ENCODE results near the gene BNC2.
"Not testable (repeated sequence)": the region's sequence is repeated elsewhere in the genome, so short reads cannot be mapped to it uniquely, and the experiment has no call there.

Gene BNC2

DNA sequence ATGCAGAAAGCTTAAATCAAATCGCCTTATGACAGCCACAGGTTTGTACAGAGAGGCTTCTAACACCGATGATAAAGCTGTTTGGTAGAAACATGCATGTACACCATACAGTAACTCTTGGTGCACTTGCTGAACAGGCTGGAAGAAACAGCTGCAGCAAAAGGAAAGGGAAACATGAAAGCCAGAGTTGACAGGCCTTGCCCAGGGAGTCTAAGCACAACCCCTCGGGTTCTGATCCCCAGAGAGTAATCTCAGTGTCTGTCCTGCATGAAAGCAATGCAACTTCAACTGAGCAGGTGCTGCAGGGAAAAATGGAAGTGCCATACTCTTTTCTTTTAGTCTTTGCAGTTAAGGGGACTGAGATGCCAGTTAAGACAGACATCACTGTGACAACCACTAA lies 419.9 kb downstream of the BNC2 start:
- H3K9ac ChIP-seq (ENCODE audit: low read length) = no peak overlapping the region
- peaks cover 15% of the 10 kb centered on the region for H3K4me1 ChIP-seq (ENCODE audit: control insufficient read depth, insufficient read depth, low read length)
- H3K27me3 ChIP-seq (ENCODE audit: control insufficient read depth, insufficient read depth, low read length) = no peaks in the 10 kb centered on the region
- H3K9me3 ChIP-seq (ENCODE audit: control insufficient read depth, insufficient read depth, low read depth, low read length) = no peaks in the 10 kb centered on the region
- no peak overlapping the region for H3K27ac ChIP-seq (ENCODE audit: low read depth, low read length)
- no peaks in the 10 kb centered on the region for H3K36me3 ChIP-seq (ENCODE audit: control insufficient read depth, insufficient read depth, low read length)
- H3K4me3 ChIP-seq (ENCODE audit: low read depth, low read length) = no peak overlapping the region

- Histone ChIP-seq H3K4me3 (ENCODE audit: low read depth, low read length) (no peak overlapping the region), H3K36me3 (ENCODE audit: control insufficient read depth, insufficient read depth, low read length) (no peaks in the 10 kb centered on the region), H3K9ac (ENCODE audit: low read length) (no peak overlapping the region), H3K27me3 (ENCODE audit: control insufficient read depth, insufficient read depth, low read length) (no peaks in the 10 kb centered on the region), H3K27ac (ENCODE audit: low read depth, low read length) (no peak overlapping the region), H3K4me1 (ENCODE audit: control insufficient read depth, insufficient read depth, low read length) (peaks cover 15% of the 10 kb centered on the region), H3K9me3 (ENCODE audit: control insufficient read depth, insufficient read depth, low read depth, low read length) (no peaks in the 10 kb centered on the region)
Measured at GRCh38 chr9:16450043-16450442, 420.4 kb downstream of the BNC2 start.

DNA sequence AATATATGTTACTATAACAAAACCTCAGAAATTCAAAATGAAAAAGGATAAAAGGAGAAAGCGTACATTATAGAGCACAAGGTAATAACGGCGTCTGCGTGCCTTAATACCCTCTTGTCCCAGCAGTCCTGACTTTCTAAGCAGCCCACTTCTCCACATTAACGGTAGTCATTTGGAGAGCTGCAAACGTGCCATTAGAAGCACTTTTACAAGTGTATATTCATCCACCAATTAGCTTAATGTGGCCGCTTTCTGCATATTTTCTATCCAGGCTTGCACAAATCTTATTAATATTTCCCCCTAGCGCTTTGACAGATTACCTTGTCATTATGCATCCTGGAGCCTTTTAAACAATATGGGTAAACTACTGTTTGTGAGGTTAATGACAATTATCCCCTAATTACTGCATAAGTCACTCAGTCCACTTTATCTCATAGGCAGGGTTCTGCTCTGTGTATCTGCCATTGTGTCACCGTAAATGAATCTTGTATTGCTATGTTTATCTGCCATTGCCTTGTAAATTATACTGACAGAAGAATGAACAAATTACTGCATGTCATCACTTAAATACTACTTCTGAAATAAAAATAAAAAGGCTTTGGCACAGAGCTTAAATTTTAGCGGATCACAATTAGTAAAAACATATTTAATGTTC lies 421.3 kb downstream of the BNC2 start:
- H3K36me3 ChIP-seq (ENCODE audit: control insufficient read depth, insufficient read depth, low read length) = no peaks in the 10 kb centered on the region
- no peaks in the 10 kb centered on the region for H3K27me3 ChIP-seq (ENCODE audit: control insufficient read depth, insufficient read depth, low read length)
- H3K27ac ChIP-seq (ENCODE audit: low read depth, low read length) = no peak overlapping the region
- no peaks in the 10 kb centered on the region for H3K9me3 ChIP-seq (ENCODE audit: control insufficient read depth, insufficient read depth, low read depth, low read length)
- no peak overlapping the region for H3K9ac ChIP-seq (ENCODE audit: low read length)
- peaks cover 15% of the 10 kb centered on the region for H3K4me1 ChIP-seq (ENCODE audit: control insufficient read depth, insufficient read depth, low read length)
- H3K4me3 ChIP-seq (ENCODE audit: low read depth, low read length) = no peak overlapping the region

DNA sequence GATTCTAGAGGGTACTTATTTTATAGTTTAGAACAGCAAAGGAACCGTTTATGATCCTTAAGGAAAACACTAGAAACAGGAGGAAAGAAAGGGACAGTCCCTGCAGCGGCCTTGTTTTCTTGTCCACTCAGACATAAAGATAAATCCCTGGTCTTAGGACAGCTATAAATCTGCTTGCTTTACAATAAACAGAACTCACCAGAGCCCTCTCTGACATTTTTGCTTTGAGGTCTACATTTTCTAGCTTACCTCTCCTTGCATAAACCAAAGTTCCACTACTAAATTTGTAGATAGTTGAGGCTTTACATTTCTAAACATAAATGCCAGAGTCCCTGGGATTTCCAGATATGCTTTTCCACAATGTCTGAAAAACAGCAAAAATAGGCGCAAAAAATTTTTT lies 422.5 kb downstream of the BNC2 start:
- H3K4me3 ChIP-seq (ENCODE audit: low read depth, low read length) = no peak overlapping the region
- no peak overlapping the region for H3K27ac ChIP-seq (ENCODE audit: low read depth, low read length)
- H3K9me3 ChIP-seq (ENCODE audit: control insufficient read depth, insufficient read depth, low read depth, low read length) = no peaks in the 10 kb centered on the region
- H3K4me1 ChIP-seq (ENCODE audit: control insufficient read depth, insufficient read depth, low read length) = peaks cover 17% of the 10 kb centered on the region
- no peak overlapping the region for H3K9ac ChIP-seq (ENCODE audit: low read length)
- H3K36me3 ChIP-seq (ENCODE audit: control insufficient read depth, insufficient read depth, low read length) = no peaks in the 10 kb centered on the region
- H3K27me3 ChIP-seq (ENCODE audit: control insufficient read depth, insufficient read depth, low read length) = no peaks in the 10 kb centered on the region

- H3K4me3 ChIP-seq (ENCODE audit: low read depth, low read length) = no peak overlapping the region
- H3K9me3 ChIP-seq (ENCODE audit: control insufficient read depth, insufficient read depth, low read depth, low read length) = no peaks in the 10 kb centered on the region
- no peaks in the 10 kb centered on the region for H3K36me3 ChIP-seq (ENCODE audit: control insufficient read depth, insufficient read depth, low read length)
- H3K27ac ChIP-seq (ENCODE audit: low read depth, low read length) = no peak overlapping the region
- no peak overlapping the region for H3K9ac ChIP-seq (ENCODE audit: low read length)
- peaks cover 28% of the 10 kb centered on the region for H3K4me1 ChIP-seq (ENCODE audit: control insufficient read depth, insufficient read depth, low read length)
- no peaks in the 10 kb centered on the region for H3K27me3 ChIP-seq (ENCODE audit: control insufficient read depth, insufficient read depth, low read length)
Measured at GRCh38 chr9:16446636-16447035, 423.8 kb downstream of the BNC2 start.

DNA sequence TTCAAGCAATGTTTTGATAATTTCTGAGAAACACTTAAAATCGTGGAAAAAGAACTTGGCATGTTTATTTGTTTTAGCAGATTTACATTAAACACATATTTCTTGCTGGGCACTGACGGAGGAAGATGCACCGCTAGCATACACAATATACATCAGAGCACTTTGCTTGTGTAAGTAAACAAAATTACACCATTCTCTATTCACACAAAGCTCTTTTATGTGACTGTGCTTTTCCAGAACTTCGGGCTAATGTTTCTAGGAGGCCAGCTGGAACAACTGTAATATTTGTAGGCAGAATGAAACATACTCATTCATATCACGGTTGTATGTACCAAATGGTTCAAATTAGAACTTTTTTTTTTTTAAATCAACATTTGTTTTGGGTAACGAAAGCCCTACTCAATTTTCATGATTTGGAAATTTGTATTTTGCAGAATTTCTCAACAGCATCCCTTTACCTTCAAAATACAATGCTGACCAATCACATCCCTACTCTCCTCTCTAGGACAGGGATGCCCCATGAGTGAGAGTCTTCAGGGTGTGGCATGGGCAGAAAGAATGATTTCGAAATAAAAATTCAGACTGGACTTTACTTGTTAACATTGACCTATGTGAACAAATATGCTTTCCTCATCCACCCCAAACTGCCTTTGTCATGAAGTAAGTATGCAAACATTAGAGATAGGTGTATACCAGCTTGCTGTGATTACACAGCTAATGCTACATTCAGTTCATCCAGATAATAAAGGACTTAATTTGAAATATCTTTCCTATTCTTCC lies 425.1 kb downstream of the BNC2 start:
- Histone ChIP-seq H3K9me3 (ENCODE audit: control insufficient read depth, insufficient read depth, low read depth, low read length) (no peaks in the 10 kb centered on the region), H3K27me3 (ENCODE audit: control insufficient read depth, insufficient read depth, low read length) (no peaks in the 10 kb centered on the region)

DNA sequence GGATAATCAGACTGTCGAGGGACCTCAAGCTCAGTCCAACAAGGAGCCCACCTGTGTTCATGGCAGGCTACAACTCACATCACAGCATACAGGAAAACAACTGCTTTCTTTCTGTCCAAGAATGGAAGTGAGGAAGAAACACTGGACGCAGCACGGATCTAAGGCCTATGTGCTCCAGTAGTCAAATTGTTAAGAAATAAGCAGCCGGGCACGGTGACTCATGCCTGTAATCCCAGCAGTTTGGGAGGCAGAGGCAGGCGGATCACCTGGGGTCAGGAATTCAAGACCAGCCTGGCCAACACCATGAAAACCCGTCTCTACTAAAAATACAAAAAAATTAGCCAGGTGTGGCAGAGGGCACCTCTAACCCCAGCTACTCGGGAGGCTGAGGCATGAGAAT lies 427.8 kb downstream of the BNC2 start:
- Histone ChIP-seq H3K4me3 (ENCODE audit: low read depth, low read length) (no peak overlapping the region), H3K36me3 (ENCODE audit: control insufficient read depth, insufficient read depth, low read length) (no peaks in the 10 kb centered on the region), H3K27me3 (ENCODE audit: control insufficient read depth, insufficient read depth, low read length) (no peaks in the 10 kb centered on the region), H3K9ac (ENCODE audit: low read length) (no peak overlapping the region), H3K9me3 (ENCODE audit: control insufficient read depth, insufficient read depth, low read depth, low read length) (no peaks in the 10 kb centered on the region), H3K27ac (ENCODE audit: low read depth, low read length) (no peak overlapping the region), H3K4me1 (ENCODE audit: control insufficient read depth, insufficient read depth, low read length) (peaks cover 13% of the 10 kb centered on the region)

More for the DNA sequence above, 425.1 kb downstream of the BNC2 start:
- peaks cover 28% of the 10 kb centered on the region for H3K4me1 ChIP-seq (ENCODE audit: control insufficient read depth, insufficient read depth, low read length)
- no peak overlapping the region for H3K9ac ChIP-seq (ENCODE audit: low read length)
- H3K36me3 ChIP-seq (ENCODE audit: control insufficient read depth, insufficient read depth, low read length) = no peaks in the 10 kb centered on the region
- H3K4me3 ChIP-seq (ENCODE audit: low read depth, low read length) = no peak overlapping the region
- no peak overlapping the region for H3K27ac ChIP-seq (ENCODE audit: low read depth, low read length)

DNA sequence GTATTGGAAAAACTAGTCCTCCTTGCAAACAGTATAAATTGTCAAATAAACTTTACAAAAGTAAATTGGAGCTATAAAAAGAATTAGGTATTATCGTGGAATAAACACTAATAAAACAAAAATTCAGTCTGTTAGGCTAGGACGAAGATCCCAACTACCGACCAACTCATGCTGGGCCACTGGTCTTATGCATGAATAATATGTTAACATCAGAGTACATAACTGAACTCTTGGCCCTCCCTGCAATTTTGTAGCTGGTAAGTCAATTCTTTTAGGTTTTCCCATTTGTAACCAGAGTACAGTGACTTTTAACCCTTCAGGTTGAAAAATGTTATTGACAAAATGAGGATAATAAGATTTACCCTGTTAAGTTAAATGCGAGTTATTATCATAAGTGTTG lies 428.7 kb downstream of the BNC2 start:
- Histone ChIP-seq H3K4me3 (ENCODE audit: low read depth, low read length) (no peak overlapping the region), H3K4me1 (ENCODE audit: control insufficient read depth, insufficient read depth, low read length) (peaks cover 13% of the 10 kb centered on the region), H3K27ac (ENCODE audit: low read depth, low read length) (no peak overlapping the region), H3K27me3 (ENCODE audit: control insufficient read depth, insufficient read depth, low read length) (no peaks in the 10 kb centered on the region), H3K9ac (ENCODE audit: low read length) (no peak overlapping the region), H3K9me3 (ENCODE audit: control insufficient read depth, insufficient read depth, low read depth, low read length) (no peaks in the 10 kb centered on the region), H3K36me3 (ENCODE audit: control insufficient read depth, insufficient read depth, low read length) (no peaks in the 10 kb centered on the region; the same call in 1 of the 2 replicates)

GRCh38 chr9:16438831-16439230 lies 431.6 kb downstream of the BNC2 start:
- H3K9me3 ChIP-seq (ENCODE audit: control insufficient read depth, insufficient read depth, low read depth, low read length); H3K9ac ChIP-seq (ENCODE audit: low read length); H3K27ac ChIP-seq (ENCODE audit: low read depth, low read length); H3K27me3 ChIP-seq (ENCODE audit: control insufficient read depth, insufficient read depth, low read length); H3K4me3 ChIP-seq (ENCODE audit: low read depth, low read length); H3K36me3 ChIP-seq (ENCODE audit: control insufficient read depth, insufficient read depth, low read length): not testable (repeated sequence)
- peaks cover 13% of the 10 kb centered on the region for H3K4me1 ChIP-seq (ENCODE audit: control insufficient read depth, insufficient read depth, low read length)

GRCh38 chr9:16436545-16436944 lies 433.9 kb downstream of the BNC2 start:
- Histone ChIP-seq H3K36me3 (ENCODE audit: control insufficient read depth, insufficient read depth, low read length) (no peaks in the 10 kb centered on the region; the same call in 1 of the 2 replicates), H3K27ac (ENCODE audit: low read depth, low read length) (no peak overlapping the region), H3K9ac (ENCODE audit: low read length) (no peak overlapping the region), H3K9me3 (ENCODE audit: control insufficient read depth, insufficient read depth, low read depth, low read length) (no peaks in the 10 kb centered on the region), H3K4me3 (ENCODE audit: low read depth, low read length) (no peak overlapping the region), H3K4me1 (ENCODE audit: control insufficient read depth, insufficient read depth, low read length) (peaks cover 12% of the 10 kb centered on the region), H3K27me3 (ENCODE audit: control insufficient read depth, insufficient read depth, low read length) (no peaks in the 10 kb centered on the region)

GRCh38 chr9:16434526-16434925 lies 435.9 kb downstream of the BNC2 start:
- Histone ChIP-seq H3K36me3 (ENCODE audit: control insufficient read depth, insufficient read depth, low read length) (no peaks in the 10 kb centered on the region; the same call in 1 of the 2 replicates), H3K9me3 (ENCODE audit: control insufficient read depth, insufficient read depth, low read depth, low read length) (no peaks in the 10 kb centered on the region), H3K4me3 (ENCODE audit: low read depth, low read length) (no peak overlapping the region), H3K27ac (ENCODE audit: low read depth, low read length) (no peak overlapping the region), H3K4me1 (ENCODE audit: control insufficient read depth, insufficient read depth, low read length) (peaks cover 17% of the 10 kb centered on the region), H3K9ac (ENCODE audit: low read length) (no peak overlapping the region), H3K27me3 (ENCODE audit: control insufficient read depth, insufficient read depth, low read length) (no peaks in the 10 kb centered on the region)
